IPS-18c (cell line): Measurements from ENCODE around the gene DIO1.

ENCODE experiments used
- H3K4me3 ChIP-seq: 2 replicates; pipeline ENCODE4 v1.7.0; 2013; ENCODE audit warnings: low read depth, mild to moderate bottlenecking, low read length, moderate library complexity; ENCODE audit not compliant: insufficient read depth
- H3K9me3 ChIP-seq: one replicate; pipeline ENCODE4 v1.6.1; 2013; ENCODE audit warnings: mild to moderate bottlenecking, low read length, moderate library complexity; ENCODE audit not compliant: control insufficient read depth, insufficient read depth

DIO1 gene

GRCh38 chr1:53948291-53948690 is 54.3 kb downstream of the DIO1 start:
- no peaks in the 10 kb centered on the region for H3K9me3 ChIP-seq
- no peak overlapping the region for H3K4me3 ChIP-seq

- H3K9me3 ChIP-seq, result no peaks in the 10 kb centered on the region
- H3K4me3 ChIP-seq, result no peak overlapping the region
These were observed 55.3 kb downstream of the DIO1 start for GRCh38 chr1:53949023-53949990.

DNA sequence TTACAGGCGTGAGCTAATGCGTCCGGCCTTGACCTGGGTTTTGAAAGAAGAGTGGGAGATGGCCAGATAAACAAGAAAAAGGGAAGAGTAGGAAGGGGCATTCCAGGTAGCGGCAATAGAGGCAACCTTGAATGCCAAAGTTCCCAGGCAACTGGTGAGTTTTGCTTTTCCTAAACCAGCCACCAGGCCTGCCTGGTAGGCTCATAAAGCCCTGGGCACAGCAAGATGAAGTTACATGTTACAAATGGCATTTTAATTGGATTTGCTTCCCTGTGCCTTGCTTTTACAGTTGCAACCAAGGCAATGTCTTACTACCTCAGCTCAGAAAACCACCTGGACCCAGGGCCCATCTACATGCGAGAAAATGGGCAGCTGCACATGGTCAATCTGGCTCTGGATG is 57.7 kb downstream of the DIO1 start:
- H3K9me3 ChIP-seq, result no peaks in the 10 kb centered on the region
- H3K4me3 ChIP-seq, result no peak overlapping the region

- no peaks in the 10 kb centered on the region for H3K9me3 ChIP-seq
- H3K4me3 ChIP-seq, result no peak overlapping the region
These were observed 60.1 kb downstream of the DIO1 start for GRCh38 chr1:53954128-53954527.

- Histone ChIP-seq H3K9me3 (no peaks in the 10 kb centered on the region), H3K4me3 (no peak overlapping the region)
These were observed 62.6 kb downstream of the DIO1 start for GRCh38 chr1:53956308-53957168.

GRCh38 chr1:53957194-53957818 is 63.3 kb downstream of the DIO1 start:
- Histone ChIP-seq H3K9me3 (no peaks in the 10 kb centered on the region), H3K4me3 (no peak overlapping the region)

DNA sequence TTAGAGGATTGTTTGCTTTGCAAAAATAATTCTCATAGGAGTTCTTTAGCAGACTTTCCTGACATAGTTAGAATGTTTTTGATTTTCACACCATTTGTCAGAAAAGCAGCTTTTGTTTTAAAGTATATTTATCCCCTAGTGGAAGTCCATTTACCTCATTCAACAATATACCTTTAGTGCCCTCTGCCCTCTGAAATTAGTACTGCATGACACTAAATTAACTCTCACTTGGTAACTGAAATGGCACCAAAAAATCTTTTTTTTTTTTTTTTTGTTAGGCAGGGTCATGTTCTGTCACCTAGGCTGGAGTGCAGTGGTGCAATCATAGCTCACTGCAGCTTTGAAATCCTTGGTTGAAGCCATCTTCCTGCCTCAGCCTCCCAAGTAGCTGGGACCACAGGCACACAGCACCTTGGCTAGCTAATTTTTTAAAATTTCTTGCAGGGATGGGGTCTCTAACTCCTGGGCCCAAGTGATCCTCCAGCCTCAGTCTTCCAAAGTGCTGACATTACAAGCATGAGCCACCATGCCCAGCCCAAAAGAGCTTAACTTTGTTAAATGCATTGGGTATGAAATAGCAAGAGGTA is 65.8 kb downstream of the DIO1 start:
- Histone ChIP-seq H3K4me3 (no peak overlapping the region), H3K9me3 (no peaks in the 10 kb centered on the region)
